Forelimb muscle (tissue), 1 donor: Measurements from ENCODE around the gene STAT2. TPM values are rescaled to one million over a fixed set of nuclear protein-coding genes. Genes with fewer than 3 reads are reported as not detected.
"Not testable (repeated sequence)": the region's sequence is repeated elsewhere in the genome, so short reads cannot be mapped to it uniquely, and the experiment has no call there.

ENCODE experiments used
- DNase-seq: peaks from one replicate; pipeline ENCODE4 v3.0.0-alpha.2; 2013; ENCODE audit warnings: low read depth
- polyA plus RNA-seq: library from polyadenylated mRNA; unstranded; fragments of 120-200 nt; gene quantifications from one replicate; pipeline ENCODE4 v1.2.1, GENCODE V29; 2013; ENCODE audit not compliant: insufficient read length

The STAT2 gene
- polyA plus RNA-seq, 1 donor: 61.9 TPM

DNA sequence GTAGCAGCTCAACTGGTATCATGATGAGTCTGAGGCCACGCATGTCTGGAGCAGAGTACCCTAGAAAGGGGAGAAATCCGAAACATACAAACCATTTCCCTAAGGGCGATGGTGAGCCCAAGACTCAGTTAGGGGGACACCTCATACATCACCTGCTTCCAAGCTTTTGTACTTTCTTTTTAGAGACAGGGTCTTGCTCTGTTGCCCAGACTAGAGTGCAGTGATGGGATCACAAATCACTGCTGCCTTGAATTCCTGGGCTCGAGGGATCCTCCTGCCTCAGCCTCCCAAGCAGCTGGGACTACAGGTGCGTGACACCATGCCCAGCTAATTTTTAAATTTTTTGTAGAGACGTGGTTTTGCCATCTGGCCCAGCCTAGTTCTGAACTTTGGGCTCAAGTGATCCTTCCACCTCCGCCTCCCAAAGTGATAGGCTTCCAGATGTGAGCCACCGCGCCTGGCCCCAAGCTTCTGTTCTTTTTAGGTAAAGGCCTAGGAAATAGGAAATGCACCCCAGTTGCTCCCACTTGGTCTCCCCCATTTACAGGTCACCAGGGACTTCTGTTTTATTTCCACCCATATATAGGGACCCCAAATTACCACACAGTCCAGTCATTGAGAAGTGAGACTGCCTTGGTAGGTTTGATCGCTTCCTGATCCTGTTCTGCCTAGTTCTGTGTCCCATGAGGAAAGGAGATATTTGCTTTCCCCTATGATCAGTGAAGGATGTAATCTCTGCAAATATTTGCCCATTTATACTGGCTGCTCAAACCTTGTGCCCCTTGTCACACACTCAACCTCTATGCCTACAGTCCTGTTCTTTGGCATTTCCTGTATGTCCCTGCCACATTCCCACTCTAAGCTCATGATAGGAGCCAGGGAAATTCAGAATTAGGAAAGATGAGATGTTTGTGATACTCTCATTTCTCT, 2.5 kb upstream of the STAT2 start, which contains the start of gene APOF:
Gene APOF (minus strand): TSS at position 728 of the 930 bp plus-strand sequence. CDS start 112 bp downstream, at position 616.
- no peak for DNase-seq

DNA sequence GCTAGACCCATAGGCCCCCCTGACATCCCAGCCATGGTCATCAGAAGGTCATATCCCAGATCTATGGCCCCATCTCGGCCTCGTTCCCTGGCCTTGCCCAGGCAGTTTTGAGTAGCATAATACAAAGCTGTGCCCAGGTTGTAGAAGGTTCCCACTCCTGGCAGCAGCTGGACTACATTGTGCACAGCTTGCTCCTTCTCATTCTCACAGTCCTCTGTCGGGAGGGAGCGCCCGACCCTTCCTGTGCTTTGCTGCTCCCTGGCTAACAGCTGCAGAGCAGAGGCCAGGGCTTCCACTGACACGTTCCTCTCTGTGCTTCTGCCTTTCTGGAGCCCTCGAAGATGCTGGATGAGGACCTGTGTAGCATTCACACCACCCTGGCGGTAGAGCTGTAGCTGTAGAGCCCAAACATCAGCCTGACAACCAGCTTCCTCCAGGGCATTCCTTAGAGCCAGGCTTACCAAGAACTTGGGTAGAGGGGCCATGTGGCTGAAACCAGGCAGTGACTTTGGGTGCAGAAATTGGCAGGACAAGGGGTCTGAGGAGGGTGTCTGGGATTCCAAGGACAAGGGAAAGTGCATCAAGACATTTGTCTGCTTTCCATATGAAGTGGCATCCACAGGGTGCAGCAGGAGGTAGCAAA, 1.7 kb upstream of the STAT2 start:
- DNase-seq: no peak

DNA sequence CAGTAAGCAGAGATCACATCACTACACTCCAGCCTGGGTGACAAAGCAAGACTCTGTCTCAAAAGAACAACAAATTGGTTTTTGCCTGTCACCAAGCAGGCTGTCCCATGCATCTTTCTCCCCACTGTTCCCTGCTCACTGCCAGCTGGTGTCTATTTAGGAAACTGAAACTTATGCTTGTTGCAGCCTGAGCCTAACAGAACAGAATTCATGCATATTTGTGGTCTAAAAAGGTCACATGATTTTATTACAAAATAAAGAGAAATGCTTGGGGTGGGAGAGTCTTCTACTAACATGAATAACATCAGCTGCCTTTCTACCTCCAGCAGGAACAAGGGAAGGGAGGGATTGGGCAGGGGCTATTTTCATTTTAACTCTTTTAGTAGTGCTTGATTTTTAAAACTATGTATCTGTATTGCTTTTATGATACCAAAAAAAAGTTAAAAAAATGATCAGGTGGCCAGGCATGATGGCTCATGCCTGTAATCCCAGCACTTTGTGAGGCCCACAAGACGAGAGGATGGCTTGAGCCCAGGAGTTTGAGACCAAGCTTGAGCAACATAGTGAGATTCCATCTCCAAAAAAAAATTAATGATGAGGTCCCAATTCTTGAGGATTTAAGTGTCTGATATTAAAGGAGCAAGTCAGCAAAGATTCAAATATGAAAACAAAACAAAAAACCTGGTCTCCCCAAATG, 923 bp downstream of the STAT2 start:
- no peak for DNase-seq

DNA sequence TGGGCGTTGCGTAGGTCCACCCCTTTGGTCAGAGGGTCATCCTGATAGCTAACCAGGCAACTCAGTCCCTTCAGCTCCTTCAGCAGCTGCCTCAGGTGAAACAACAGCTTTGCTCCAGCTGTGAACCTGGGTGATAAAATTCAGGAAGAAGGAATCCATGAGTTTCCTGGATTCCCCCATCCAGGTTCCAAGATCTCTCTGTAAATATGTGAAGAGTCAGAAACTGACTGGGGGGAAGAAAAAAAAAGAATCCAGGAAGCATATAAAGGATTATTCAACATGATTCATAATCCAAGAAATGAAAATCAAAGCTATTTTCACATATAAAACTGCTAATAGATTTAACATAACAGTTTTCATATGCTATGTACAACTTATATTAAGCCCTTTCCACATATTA, 8.6 kb downstream of the STAT2 start:
- DNase-seq: no peak

DNA sequence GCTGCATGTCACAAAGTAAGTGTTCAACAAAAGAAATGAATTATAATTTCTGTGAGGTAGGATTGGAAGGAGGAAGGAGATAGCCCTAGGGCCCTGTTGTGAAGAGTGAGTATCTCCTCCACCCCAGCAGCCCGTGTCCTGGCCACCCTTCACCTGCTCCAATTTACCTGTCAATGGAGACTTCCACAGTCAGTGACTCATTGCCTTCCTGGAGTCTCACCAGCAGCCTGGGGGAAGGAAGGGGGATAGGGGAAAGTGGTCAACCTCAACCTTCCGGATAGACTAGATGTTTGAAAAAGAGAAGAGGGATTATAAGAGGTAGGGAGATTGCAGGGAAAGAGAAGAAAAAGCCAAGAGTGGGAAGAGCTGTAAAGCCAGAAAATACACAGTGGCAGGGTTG, 9.2 kb downstream of the STAT2 start:
- no peak for DNase-seq

DNA sequence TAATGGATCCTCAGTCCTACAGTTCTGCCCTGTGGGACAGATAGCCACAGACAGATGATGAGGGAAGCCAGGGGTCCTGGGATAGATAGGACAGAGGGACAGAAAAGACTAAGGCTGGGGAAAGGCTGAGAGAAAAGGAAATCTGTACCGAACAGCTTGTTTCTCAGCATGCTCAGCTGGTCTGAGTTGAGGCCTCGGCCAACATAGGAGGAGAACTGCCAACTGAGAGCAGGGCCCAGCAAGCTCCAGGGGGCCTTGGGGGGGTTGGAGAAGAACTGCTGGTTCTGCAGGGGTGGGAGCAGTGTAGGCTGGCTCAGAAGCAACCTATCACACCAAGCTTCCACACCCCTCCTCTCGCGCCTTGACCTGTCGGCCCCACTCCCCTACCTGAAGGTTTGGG, 11.1 kb downstream of the STAT2 start:
- DNase-seq: no peak

DNA sequence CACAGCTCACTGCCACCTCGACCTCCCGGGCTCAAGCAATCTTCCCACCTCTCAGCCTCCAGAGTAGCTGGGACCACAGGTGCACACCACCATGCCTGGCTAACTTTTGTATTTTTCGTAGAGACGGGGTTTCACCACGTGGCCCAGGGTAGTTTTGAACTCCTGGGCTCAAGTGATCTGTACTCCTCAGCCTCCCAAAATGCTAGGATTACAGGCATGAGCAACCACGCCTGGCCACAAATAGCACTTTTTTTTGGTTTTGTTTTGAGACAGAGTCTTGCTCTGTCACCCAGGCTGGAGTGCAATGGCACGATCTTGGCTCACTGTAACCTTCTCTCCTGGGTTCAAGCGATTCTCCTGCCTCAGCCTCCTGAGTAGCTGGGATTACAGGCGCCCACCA, 12.7 kb downstream of the STAT2 start:
- not testable (repeated sequence) for DNase-seq

DNA sequence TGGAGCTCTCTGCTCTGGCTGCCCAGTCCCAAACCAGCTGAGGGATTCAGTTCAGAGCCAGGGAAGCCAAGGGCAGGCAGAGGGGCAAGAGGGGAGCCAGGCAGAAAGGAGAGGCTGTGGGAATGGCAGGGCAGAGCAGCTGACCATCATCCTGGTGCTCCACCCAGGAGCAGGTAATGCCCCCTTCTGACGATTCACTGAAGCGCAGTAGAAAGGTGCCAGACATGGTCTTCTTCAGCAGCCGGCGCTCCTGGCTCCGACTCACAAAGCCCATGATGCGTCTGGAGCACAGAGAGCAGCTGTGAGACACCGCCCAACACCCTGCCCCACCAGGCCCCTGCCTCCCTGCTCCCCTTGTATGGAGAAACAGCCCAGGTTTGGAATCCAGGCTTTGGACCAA, 13.2 kb downstream of the STAT2 start:
- DNase-seq: no peak

DNA sequence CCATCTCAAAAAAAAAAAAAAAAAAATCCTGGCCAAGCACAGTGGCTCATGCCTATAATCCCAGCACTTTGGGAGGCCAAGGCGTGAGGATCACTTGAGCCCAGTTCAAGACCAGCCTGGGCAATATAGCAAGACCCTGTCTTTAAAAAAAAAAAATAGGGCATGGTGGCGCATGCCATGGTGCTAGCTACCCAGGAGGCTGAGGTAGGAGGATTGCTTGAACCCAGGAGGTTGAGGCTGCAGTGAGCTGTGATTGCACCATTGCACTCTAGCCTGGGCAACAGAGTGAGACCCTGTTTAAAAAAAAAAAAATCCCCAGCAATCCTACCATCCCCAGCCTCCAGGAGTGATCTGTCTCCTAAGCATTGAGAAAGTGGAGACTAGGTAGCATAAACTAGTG, 17.6 kb downstream of the STAT2 start:
- not testable (repeated sequence) for DNase-seq

DNA sequence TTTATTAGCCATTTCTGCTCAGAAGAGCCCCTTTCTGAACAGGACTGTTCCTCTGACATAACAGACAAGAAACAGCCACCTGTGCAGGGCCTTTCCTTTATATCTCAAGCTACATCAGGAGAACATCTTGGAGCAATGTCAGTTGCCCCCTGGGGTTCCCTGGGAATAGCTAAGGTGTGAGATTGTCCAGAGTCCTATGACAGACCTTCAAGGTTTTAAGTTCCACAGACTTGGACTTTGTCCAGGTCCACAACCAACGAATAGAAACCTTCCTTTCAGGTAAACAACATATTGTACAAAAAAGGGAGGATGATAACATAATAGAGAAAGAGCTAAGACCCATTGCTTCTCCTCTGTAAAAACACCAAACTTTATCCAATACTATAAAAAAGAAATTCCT, 18.3 kb downstream of the STAT2 start:
- no peak for DNase-seq

DNA sequence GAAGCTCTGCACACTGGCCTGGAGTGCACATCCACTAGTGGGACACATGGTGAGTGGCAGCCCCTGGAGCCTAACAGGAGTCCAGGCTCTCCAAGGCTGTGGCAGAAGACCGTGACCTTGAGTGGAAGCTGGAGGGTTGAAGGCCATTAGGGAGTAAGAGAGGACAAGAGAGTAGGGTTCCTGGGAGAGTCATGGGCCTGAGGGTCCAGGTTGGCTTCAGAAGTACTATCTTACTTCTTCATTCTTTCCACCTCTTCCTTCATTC, 20.8 kb downstream of the STAT2 start:
- DNase-seq: no peak

DNA sequence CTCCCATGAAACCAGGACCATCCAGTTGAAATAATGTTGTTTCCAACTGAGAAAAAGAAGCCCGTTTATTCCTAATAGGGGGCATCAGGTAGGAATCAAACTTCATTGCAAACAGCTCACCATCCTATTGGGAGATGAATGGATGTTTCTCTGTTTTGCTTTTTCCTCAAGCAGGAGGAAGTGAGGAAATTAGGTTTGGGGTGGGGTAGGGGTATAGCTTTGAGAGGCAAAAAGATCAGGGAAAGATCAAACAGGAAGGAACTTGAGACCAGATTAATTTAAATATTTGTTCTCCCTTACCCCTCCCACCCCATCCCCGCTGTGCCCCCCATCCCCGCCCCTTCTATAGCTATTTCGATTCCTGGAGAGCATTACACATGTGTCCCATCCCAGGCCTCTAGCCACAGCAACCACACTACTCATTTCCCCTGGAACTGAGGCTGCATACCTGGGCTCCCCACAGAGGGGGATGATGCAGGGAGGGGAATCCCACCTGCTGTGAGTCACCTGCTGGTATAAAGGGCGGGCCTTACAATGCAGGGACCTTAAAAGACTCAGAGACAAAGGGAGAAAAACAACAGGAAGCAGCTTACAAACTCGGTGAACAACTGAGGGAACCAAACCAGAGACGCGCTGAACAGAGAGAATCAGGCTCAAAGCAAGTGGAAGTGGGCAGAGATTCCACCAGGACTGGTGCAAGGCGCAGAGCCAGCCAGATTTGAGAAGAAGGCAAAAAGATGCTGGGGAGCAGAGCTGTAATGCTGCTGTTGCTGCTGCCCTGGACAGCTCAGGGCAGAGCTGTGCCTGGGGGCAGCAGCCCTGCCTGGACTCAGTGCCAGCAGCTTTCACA, 21.4 kb downstream of the STAT2 start, which contains the start of gene IL23A:
Gene IL23A (plus strand): TSS at position 577 of the 850 bp plus-strand sequence. CDS start 161 bp downstream, at position 738.
- DNase-seq: no peak

DNA sequence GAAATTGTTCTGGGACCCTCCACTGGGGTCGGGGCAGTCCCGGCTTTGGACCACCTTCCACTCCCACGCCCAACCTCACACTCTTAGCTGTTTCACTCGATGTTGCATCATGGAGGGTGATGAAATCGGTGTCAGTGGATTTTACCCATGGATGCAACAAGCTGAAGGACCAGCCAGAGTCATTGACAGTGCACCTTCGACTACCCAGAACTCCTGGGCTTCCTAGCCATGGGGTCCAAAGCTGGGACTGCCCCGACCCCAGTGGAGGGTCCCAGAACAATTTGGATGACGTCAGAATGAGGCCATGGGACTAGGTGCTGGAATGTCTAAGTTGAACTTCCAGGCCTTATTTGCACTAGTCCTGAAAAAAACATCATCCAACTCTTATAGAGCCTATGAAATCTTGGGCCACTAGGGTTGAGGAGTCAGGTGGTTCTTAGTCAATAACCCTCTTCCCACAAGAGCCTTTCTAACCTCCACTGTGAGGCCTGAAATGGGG, 22.1 kb downstream of the STAT2 start:
- DNase-seq: no peak

DNA sequence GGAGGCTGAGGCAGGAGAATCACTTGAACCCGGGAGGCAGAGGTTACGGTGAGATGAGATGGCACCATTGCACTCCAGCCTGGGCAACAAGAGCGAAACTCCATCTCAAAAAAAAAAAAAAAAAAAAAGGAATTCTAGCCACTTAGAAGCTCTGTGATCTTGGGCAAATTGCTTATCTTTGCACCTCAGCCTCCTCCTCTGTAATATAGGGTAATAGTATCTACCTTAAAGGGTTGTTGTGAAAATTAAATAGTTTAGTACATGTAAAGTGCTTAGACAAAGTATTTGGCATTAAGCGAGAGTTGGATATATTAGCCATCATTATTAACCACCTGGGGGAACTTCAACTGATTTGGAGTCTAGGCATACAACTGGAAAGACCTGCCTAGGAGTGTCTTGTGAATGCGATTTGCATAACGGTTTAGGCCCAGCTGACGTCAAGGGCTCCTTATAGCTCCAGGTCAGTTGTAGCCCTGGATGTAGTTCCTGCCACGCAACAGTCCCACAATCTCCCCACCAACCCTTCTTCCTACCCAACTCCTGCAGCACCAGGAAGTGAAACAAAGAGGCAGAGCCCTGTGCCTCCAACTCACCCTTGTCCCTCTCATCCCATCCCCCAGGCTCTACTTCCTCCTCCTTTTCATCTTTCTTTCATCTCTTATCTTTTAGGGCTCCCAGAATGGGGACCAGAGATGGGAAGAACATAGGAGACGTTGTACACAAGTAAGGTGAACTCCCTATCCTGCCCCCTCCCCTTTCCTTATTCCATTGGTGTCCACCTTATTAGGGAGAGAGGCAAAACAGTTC, 23.3 kb downstream of the STAT2 start:
- no peak for DNase-seq

DNA sequence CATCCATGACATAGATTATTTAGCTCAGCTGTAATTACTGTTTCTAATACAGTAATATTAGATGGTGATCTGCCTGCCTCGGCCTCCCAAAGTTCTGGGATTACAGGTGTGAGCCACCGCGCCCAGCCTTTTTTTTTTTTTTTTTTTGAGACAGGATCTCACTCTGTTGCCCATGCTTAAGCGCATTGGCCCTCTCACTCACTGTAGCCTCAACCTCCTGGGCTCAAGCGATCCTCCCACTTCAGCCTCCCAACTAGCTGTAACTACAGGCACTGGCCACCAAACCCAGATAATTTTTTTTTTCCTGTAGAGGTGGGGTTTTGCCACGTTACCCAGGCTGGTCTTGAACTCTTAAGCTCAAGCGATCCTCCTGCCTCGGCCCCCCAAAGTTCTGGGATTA, 24.4 kb downstream of the STAT2 start:
- not testable (repeated sequence) for DNase-seq

DNA sequence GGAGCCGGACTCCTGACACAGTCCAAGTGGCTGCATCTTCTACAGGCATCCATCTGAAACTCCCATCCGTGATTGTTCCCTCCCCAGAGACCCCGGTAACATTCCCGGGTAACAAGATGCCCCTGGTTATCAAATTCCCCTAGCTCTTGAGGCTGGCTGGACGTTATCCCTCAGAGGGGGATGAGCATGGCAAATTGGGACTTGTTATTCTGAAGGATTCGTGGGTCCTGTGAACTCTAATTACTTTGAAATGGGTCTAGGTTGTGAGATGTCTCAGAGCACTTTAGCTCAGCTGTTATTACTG, 25.5 kb downstream of the STAT2 start:
- DNase-seq: no peak

DNA sequence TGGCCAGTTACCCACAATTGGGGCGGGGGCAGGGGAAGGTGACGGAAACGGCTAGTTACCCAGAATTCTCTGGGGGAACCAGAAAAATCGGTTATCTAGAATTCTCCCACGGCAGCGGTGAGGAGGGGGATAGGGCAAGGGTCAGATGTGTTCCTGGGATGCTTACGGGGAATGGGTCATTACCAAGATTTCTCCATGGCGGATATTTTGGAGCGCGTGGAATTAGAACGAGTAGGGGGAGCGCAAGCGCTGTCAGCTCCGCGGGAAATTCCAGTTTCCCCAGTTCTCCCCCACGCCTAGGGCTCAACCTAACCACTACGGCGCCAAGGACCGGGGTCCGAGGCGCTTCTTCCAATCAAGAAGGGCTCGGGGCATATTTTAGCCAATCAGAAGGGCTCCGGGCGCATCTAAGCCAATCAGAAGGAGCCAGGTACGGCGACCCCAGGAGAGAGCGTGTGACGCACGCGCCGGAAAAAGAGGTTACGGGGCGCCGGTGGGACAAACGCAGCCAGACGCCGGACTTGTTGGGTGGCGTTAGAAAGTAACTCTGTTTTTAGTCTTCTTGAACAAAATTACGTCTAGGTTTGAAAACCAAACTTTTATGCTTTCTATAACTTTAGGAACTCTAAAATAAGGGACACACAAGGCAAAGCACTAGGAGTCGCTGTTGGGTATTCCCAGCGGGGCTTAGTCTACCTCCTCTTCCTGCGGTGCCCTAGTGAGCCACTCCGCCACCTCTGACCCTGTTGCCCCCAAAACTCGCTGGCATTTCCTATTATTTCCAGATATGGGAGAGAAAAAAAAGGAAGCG, 26.0 kb downstream of the STAT2 start, which contains the start of gene PAN2:
Gene PAN2 (minus strand): TSS at position 322 of the 811 bp plus-strand sequence. CDS start 906 bp downstream, outside the sequence.
- peak; percentile 92 for DNase-seq

DNA sequence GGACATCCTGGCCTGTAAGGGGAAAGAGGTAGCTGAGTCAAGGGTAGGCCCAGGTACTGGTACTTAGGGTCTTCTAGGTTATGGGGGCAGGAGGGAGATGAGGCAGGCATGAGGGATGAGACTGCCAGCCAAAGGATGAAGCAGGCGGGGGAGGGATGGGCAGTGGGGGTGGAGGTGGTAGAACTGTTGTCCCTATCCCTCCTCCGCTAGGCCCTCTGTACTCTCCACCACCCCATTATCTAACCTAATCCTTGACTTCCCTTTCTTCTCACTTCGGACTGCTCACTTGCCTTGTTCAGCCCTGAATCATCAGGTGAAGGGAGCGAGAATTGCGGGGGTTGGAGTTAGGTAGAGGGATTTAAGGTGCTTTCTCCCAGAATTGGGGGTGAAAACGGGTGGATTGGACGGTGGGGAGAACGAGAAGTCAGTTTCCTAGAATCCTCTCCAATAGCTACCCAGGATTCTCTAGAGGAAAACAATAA, 26.7 kb downstream of the STAT2 start:
- no peak for DNase-seq

DNA sequence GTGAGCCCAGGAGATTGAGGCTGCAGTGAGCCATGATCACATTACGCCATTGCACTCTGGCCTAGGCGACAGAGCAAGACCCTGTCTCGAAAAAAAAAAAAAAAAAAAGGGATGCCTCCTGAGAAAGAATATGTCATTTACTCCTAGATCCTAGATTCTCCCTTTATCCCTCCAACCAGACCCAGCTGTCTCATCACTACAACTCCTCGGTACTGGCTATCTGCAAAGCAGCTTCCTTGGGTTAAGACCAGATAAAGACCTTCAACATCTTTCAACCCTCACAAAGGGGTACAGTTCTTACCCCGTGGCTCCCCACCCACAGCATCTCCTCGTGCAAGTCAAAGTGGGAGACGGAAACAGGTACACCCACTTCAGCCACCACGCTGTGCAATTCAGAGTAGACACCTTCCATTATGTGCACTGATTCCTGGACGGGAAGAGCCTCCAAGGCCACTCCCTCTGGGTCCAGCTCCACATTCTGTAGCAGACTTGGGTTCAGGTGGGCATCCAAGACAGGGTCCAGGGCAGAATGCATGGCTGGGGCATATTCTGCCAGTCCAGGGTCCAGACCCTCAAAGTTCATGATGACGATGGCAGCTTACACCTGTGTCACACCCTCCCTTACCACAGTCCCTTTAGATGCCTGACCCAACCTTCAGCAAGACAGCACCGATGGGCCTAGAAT, 27.3 kb downstream of the STAT2 start:
- no peak for DNase-seq
